ENCODE measurements around the gene PARG.
"Not testable (repeated sequence)": the region's sequence is repeated elsewhere in the genome, so short reads cannot be mapped to it uniquely, and the experiment has no call there.

DNA sequence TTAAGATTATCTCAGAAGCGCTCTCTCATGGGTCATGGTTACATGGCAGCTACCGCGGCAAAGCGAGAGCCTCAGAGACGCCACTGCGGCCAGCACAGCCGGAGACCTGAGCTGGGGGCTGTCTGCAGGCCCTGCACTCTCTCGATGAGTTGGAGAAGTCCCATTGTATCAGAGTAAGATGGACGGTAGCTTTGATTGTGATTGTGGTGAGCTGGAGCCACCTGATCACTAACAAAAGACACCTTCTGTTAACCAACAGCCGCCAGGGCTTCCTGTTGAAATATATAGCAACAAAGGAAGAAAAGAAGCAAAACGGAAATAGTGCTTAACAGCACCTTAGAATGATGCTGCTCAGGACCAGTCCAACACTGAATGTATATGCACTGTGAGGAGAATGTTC, 170.8 kb downstream of the PARG start:
- TF ChIP-seq, protein P1, sequence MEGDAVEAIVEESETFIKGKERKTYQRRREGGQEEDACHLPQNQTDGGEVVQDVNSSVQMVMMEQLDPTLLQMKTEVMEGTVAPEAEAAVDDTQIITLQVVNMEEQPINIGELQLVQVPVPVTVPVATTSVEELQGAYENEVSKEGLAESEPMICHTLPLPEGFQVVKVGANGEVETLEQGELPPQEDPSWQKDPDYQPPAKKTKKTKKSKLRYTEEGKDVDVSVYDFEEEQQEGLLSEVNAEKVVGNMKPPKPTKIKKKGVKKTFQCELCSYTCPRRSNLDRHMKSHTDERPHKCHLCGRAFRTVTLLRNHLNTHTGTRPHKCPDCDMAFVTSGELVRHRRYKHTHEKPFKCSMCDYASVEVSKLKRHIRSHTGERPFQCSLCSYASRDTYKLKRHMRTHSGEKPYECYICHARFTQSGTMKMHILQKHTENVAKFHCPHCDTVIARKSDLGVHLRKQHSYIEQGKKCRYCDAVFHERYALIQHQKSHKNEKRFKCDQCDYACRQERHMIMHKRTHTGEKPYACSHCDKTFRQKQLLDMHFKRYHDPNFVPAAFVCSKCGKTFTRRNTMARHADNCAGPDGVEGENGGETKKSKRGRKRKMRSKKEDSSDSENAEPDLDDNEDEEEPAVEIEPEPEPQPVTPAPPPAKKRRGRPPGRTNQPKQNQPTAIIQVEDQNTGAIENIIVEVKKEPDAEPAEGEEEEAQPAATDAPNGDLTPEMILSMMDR (IDR thresholded peaks at IDR 0.05; ENCODE audit: low read length) = not testable (repeated sequence)
- TF ChIP-seq EZH2phosphoT487 (IDR thresholded peaks at IDR 0.05; ENCODE audit: low read length) = not testable (repeated sequence)

All from MM.1S (cell line).